Muscle of leg (tissue), 11 donors: ENCODE results near the gene G2E3. TPM values are rescaled to one million over a fixed set of nuclear protein-coding genes. Genes with fewer than 3 reads are reported as not detected.

ENCODE experiments used
- DNase-seq: peaks from one replicate; pipeline ENCODE4 v3.0.0; 2013
- H3K27ac ChIP-seq: one replicate; pipeline ENCODE4 v1.5.1; 2013; ENCODE audit warnings: mild to moderate bottlenecking, low read length, control low read depth
- H3K27me3 ChIP-seq: one replicate; pipeline ENCODE4 v1.6.1; 2013; ENCODE audit warnings: low read length; ENCODE audit not compliant: control insufficient read depth, insufficient read depth
- H3K36me3 ChIP-seq: one replicate; pipeline ENCODE4 v1.6.1; 2013; ENCODE audit warnings: low read length; ENCODE audit not compliant: control insufficient read depth, insufficient read depth
- H3K4me1 ChIP-seq: one replicate; pipeline ENCODE4 v1.6.1; 2013; ENCODE audit warnings: low read length; ENCODE audit not compliant: control insufficient read depth, insufficient read depth
- H3K4me3 ChIP-seq: one replicate; pipeline ENCODE4 v1.5.1; 2013; ENCODE audit warnings: low read length, control low read depth
- H3K9me3 ChIP-seq: replicated peaks from 2 replicates; pipeline ENCODE4 v1.6.1; 2013; ENCODE audit warnings: low read depth, low read length; ENCODE audit not compliant: control insufficient read depth
- WGBS: methylation state at CpG from one replicate; pipeline ENCODE4 v1.1.5; 2013; ENCODE audit warnings: missing lambda C conversion rate; ENCODE audit not compliant: insufficient coverage; 5-methylcytosine and 5-hydroxymethylcytosine counted together
- polyA plus RNA-seq, 8 donors: library from polyadenylated mRNA; unstranded; fragments of 120-200 nt; gene quantifications; one replicate each; pipeline versions ENCODE4 v1.2.1 to v1.2.3, GENCODE V29; 2013; ENCODE audit warnings: inconsistent platforms in 1 of 8, low replicate concordance in 1 of 8; ENCODE audit not compliant: insufficient read length in 8 of 8, insufficient read depth in 1 of 8
- total RNA-seq: library from RNA; stranded (reverse); fragments of 120-200 nt; gene quantifications from one replicate; pipeline ENCODE4 v1.2.4, GENCODE V29; 2013

The G2E3 gene
- total and polyA plus RNA-seq, 9 donors = 12.3 to 23.3 (median 18.1) TPM

GRCh38 chr14:30558362-30558674 is 640 bp upstream of the G2E3 start:
- no peaks in the 10 kb centered on the region for H3K27me3 ChIP-seq
- H3K4me1 ChIP-seq = peaks cover 3% of the 10 kb centered on the region
- H3K36me3 ChIP-seq = no peaks in the 10 kb centered on the region
- peak overlapping the region; percentile 96 for H3K27ac ChIP-seq
- WGBS = no CpG with 5 or more reads among the region's 6 CpGs
- peak overlapping the region; percentile 97 for H3K4me3 ChIP-seq
- no peak for DNase-seq
- H3K9me3 ChIP-seq = no peaks in the 10 kb centered on the region

- H3K4me3 ChIP-seq = peak overlapping the region; percentile 97
- H3K4me1 ChIP-seq = peaks cover 3% of the 10 kb centered on the region
- no peaks in the 10 kb centered on the region for H3K36me3 ChIP-seq
- no peaks in the 10 kb centered on the region for H3K27me3 ChIP-seq
- H3K9me3 ChIP-seq = no peaks in the 10 kb centered on the region
- WGBS = 0% methylated on average over 7 of the region's 16 CpGs
- DNase-seq = peak; percentile 76
- peak overlapping the region; percentile 96 for H3K27ac ChIP-seq
Observed at GRCh38 chr14:30559638-30560091, 707 bp downstream of the G2E3 start.

GRCh38 chr14:30560581-30560980 is 1.6 kb downstream of the G2E3 start:
- Histone ChIP-seq H3K27me3 (no peaks in the 10 kb centered on the region), H3K4me1 (peaks cover 3% of the 10 kb centered on the region), H3K36me3 (no peaks in the 10 kb centered on the region), H3K4me3 (no peak overlapping the region), H3K27ac (no peak overlapping the region), H3K9me3 (no peaks in the 10 kb centered on the region)
- no CpG with 5 or more reads among the region's 1 CpG for WGBS
- DNase-seq = no peak

GRCh38 chr14:30564235-30564867 is 5.4 kb downstream of the G2E3 start:
- no peak for DNase-seq
- Histone ChIP-seq H3K4me1 (peaks cover 3% of the 10 kb centered on the region), H3K4me3 (no peak overlapping the region), H3K27me3 (no peaks in the 10 kb centered on the region), H3K27ac (no peak overlapping the region), H3K36me3 (no peaks in the 10 kb centered on the region), H3K9me3 (no peaks in the 10 kb centered on the region)
- WGBS = 100% methylated on average over 1 of the region's 2 CpGs

- no peaks in the 10 kb centered on the region for H3K27me3 ChIP-seq
- H3K27ac ChIP-seq = no peak overlapping the region
- no peaks in the 10 kb centered on the region for H3K9me3 ChIP-seq
- H3K4me3 ChIP-seq = no peak overlapping the region
- H3K4me1 ChIP-seq = peaks cover 3% of the 10 kb centered on the region
- no peak for DNase-seq
- no peaks in the 10 kb centered on the region for H3K36me3 ChIP-seq
Observed at GRCh38 chr14:30564868-30565248, 5.9 kb downstream of the G2E3 start.

GRCh38 chr14:30569216-30569902 is 10.4 kb downstream of the G2E3 start:
- no peak for DNase-seq
- Histone ChIP-seq H3K9me3 (no peaks in the 10 kb centered on the region), H3K4me3 (no peak overlapping the region), H3K27ac (no peak overlapping the region), H3K36me3 (no peaks in the 10 kb centered on the region), H3K27me3 (no peaks in the 10 kb centered on the region), H3K4me1 (no peaks in the 10 kb centered on the region)
- no CpG with 5 or more reads among the region's 2 CpGs for WGBS

GRCh38 chr14:30569903-30570226 is 10.9 kb downstream of the G2E3 start:
- Histone ChIP-seq H3K27me3 (no peaks in the 10 kb centered on the region), H3K36me3 (no peaks in the 10 kb centered on the region), H3K27ac (no peak overlapping the region), H3K4me1 (no peaks in the 10 kb centered on the region), H3K9me3 (no peaks in the 10 kb centered on the region), H3K4me3 (no peak overlapping the region)
- DNase-seq = no peak
- WGBS = no CpG with 5 or more reads among the region's 1 CpG

GRCh38 chr14:30572237-30572636 is 13.3 kb downstream of the G2E3 start:
- DNase-seq = no peak
- Histone ChIP-seq H3K4me3 (no peak overlapping the region), H3K4me1 (no peaks in the 10 kb centered on the region), H3K27ac (no peak overlapping the region), H3K36me3 (no peaks in the 10 kb centered on the region), H3K9me3 (no peaks in the 10 kb centered on the region), H3K27me3 (no peaks in the 10 kb centered on the region)
- no CpG with 5 or more reads among the region's 3 CpGs for WGBS

- Histone ChIP-seq H3K36me3 (no peaks in the 10 kb centered on the region), H3K4me1 (no peaks in the 10 kb centered on the region), H3K4me3 (no peak overlapping the region), H3K9me3 (no peaks in the 10 kb centered on the region), H3K27me3 (no peaks in the 10 kb centered on the region), H3K27ac (no peak overlapping the region)
- no CpG with 5 or more reads among the region's 1 CpG for WGBS
- no peak for DNase-seq
Observed at GRCh38 chr14:30572771-30573170, 13.8 kb downstream of the G2E3 start.

- no peaks in the 10 kb centered on the region for H3K4me1 ChIP-seq
- no peaks in the 10 kb centered on the region for H3K27me3 ChIP-seq
- no peak overlapping the region for H3K4me3 ChIP-seq
- no peaks in the 10 kb centered on the region for H3K36me3 ChIP-seq
- no peak overlapping the region for H3K27ac ChIP-seq
- H3K9me3 ChIP-seq = no peaks in the 10 kb centered on the region
- DNase-seq = no peak
- WGBS = 85% methylated on average over 3 of the region's 5 CpGs
Observed at GRCh38 chr14:30573226-30573814, 14.4 kb downstream of the G2E3 start.
